ENCODE measurements around the gene NFIC. TPM values are rescaled to one million over a fixed set of nuclear protein-coding genes. Genes with fewer than 3 reads are reported as not detected.

NFIC gene
- total RNA-seq, 6 experiments from 2014 or later = 94.6 to 168 (median 120) TPM

DNA sequence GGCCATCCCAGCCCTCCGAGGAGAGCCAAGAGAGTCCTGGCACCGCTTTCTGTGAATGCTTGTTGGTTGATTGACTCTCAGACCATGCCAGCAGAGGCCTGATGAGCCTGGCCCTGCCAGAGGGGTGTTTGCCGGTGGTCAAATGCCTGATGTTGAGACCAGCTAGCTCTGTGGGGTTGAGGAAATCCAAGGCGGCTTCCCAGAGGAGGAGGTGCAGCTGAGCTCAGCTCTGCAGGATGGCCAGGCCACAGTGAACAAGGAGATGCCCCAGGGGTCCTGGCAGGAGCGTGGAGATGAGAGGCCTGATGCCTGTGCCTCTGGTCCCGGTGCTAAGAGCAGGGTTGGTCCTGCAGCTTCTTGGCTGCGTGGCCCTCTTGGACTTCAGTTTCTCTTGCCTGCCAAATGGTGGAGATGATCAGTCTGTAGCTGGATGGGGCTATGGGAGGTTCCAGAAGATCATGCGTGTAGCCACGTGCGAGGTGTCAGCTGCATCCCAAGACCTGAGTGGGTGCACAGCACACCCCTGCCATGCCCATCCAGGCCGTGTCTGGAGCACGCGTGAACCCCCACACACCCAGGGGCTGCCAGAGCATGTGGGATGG, 16.8 kb downstream of the NFIC start:
- Histone ChIP-seq H3K4me1 (peaks cover 0 to 78% (median 31%) of the 10 kb centered on the region in 4 donors), H3K4me3 (no peak overlapping the region), H3K9me3 (no peaks in the 10 kb centered on the region), H3K27me3 (no peaks in the 10 kb centered on the region), H3K27ac (peak overlapping the region in 2 of 3 donors; percentile 72 to 93), H3K36me3 (peaks cover 0 to 20% (median 11%) of the 10 kb centered on the region in 4 donors)
- intact Hi-C loops (cut with DNase I) = no loop called here
- TF ChIP-seq POLR2A (IDR thresholded peaks at IDR 0.05) = no peak
- no peak for TF ChIP-seq CTCF (IDR thresholded peaks at IDR 0.05)
- ATAC-seq = peak in 3 of 4 donors; percentile 4 to 13 (median 8)
- no CpG with 5 or more reads among the region's 13 CpGs for WGBS (ENCODE audit: insufficient coverage, low coverage, low lambda C conversion rate, missing lambda C conversion rate)
- peak in 2 of 3 donors; percentile 84 to 88 for DNase-seq

GRCh38 chr19:3386447-3387234, 20.3 kb downstream of the NFIC start:
- TF ChIP-seq POLR2A (IDR thresholded peaks at IDR 0.05) (no peak), CTCF (IDR thresholded peaks at IDR 0.05) (no peak)
- Histone ChIP-seq H3K4me1 (peaks cover 0 to 78% (median 32%) of the 10 kb centered on the region in 4 donors), H3K27ac (peak overlapping the region; percentile 12 to 93 (median 72)), H3K4me3 (no peak overlapping the region), H3K9me3 (no peaks in the 10 kb centered on the region), H3K36me3 (peaks cover 0 to 15% (median 10%) of the 10 kb centered on the region in 4 donors), H3K27me3 (no peaks in the 10 kb centered on the region)
- intact Hi-C loops (cut with DNase I) = no loop called here
- peak; percentile 0 to 7 (median 6) for ATAC-seq
- 36% methylated on average over 9 of the region's 25 CpGs for WGBS (ENCODE audit: insufficient coverage, low coverage, low lambda C conversion rate, missing lambda C conversion rate)
- DNase-seq = no peak

GRCh38 chr19:3387645-3388589, 21.5 kb downstream of the NFIC start:
- 40% methylated on average over 6 of the region's 42 CpGs for WGBS (ENCODE audit: insufficient coverage, low coverage, low lambda C conversion rate, missing lambda C conversion rate)
- DNase-seq = peak; percentile 88 to 98 (median 98)
- H3K27me3 ChIP-seq = no peaks in the 10 kb centered on the region

More at GRCh38 chr19:3387645-3388589, 21.5 kb downstream of the NFIC start:
- ATAC-seq = peak; percentile 61 to 86 (median 76)
- intact Hi-C loops (cut with DNase I) = no loop called here
- Histone ChIP-seq H3K4me3 (peak overlapping the region in 2 of 3 donors; percentile 21 to 40), H3K36me3 (peaks cover 0 to 10% (median 3%) of the 10 kb centered on the region in 4 donors), H3K4me1 (peaks cover 0 to 67% (median 31%) of the 10 kb centered on the region in 4 donors), H3K9me3 (no peaks in the 10 kb centered on the region), H3K27ac (peak overlapping the region; percentile 75 to 93 (median 89))
- TF ChIP-seq CTCF (IDR thresholded peaks at IDR 0.05) (peak in 1 of 4 donors; percentile 20), POLR2A (IDR thresholded peaks at IDR 0.05) (peak; percentile 47)

Measured in right lobe of liver (tissue), 6 donors.